H9 (cell line): ENCODE data around the gene SAMM50. TPM values are rescaled to one million over a fixed set of nuclear protein-coding genes. Genes with fewer than 3 reads are reported as not detected.

Source experiments
- DNase-seq: peaks from one replicate; pipeline ENCODE4 v3.0.0-alpha.2; 2017
- H2AFZ ChIP-seq: one replicate; pipeline ENCODE4 v1.6.1; 2013; ENCODE audit warnings: mild to moderate bottlenecking, low read length, control low read depth, moderate library complexity
- H2AK5ac ChIP-seq: 2 replicates; pipeline ENCODE4 v1.6.1; 2013; ENCODE audit warnings: low read length, control low read depth, mixed read lengths; ENCODE audit not compliant: insufficient read length
- H2BK120ac ChIP-seq: one replicate; pipeline ENCODE4 v1.6.1; 2013; ENCODE audit warnings: low read depth, mild to moderate bottlenecking, low read length, control low read depth, inconsistent platforms; ENCODE audit not compliant: poor library complexity, severe bottlenecking
- H2BK12ac ChIP-seq: 2 replicates; pipeline ENCODE4 v1.6.1; 2013; ENCODE audit warnings: low read length, control low read depth, mixed read lengths, low read depth; ENCODE audit not compliant: insufficient read length
- H2BK15ac ChIP-seq: 2 replicates; pipeline ENCODE4 v1.6.1; 2013; ENCODE audit warnings: low read depth, low read length, control low read depth
- H2BK20ac ChIP-seq: one replicate; pipeline ENCODE4 v1.6.1; 2013; ENCODE audit warnings: low read depth, mild to moderate bottlenecking, low read length, control low read depth, inconsistent platforms; ENCODE audit not compliant: poor library complexity, severe bottlenecking
- H2BK5ac ChIP-seq: 2 replicates; pipeline ENCODE4 v1.6.1; 2013; ENCODE audit warnings: low read length, control low read depth, mixed read lengths; ENCODE audit not compliant: insufficient read length
- H3K14ac ChIP-seq: 2 replicates; pipeline ENCODE4 v1.6.1; 2013; ENCODE audit warnings: low read length, control low read depth; ENCODE audit not compliant: insufficient read depth
- H3K18ac ChIP-seq: 2 replicates; pipeline ENCODE4 v1.6.1; 2013; ENCODE audit warnings: low read depth, mild to moderate bottlenecking, mixed read lengths, low read length, control low read depth; ENCODE audit not compliant: insufficient read length
- H3K23ac ChIP-seq: 2 replicates; pipeline ENCODE4 v1.6.1; 2013; ENCODE audit warnings: low read length, control low read depth, mixed read lengths, low read depth; ENCODE audit not compliant: insufficient read length
- H3K23me2 ChIP-seq: 2 replicates; pipeline ENCODE4 v1.6.1; 2013; ENCODE audit warnings: low read depth, mild to moderate bottlenecking, mixed read lengths, low read length, control low read depth; ENCODE audit not compliant: insufficient read length, poor library complexity, severe bottlenecking
- H3K27ac ChIP-seq: 2 replicates; pipeline ENCODE4 v1.5.1; 2013; ENCODE audit warnings: low read length, control low read depth, mixed read lengths, low read depth; ENCODE audit not compliant: insufficient read length
- H3K27me3 ChIP-seq: 2 replicates; pipeline ENCODE4 v1.6.1; 2013; ENCODE audit warnings: low read length, control low read depth, inconsistent platforms; ENCODE audit not compliant: insufficient read depth
- H3K4ac ChIP-seq: 2 replicates; pipeline ENCODE4 v1.6.1; 2013; ENCODE audit warnings: low read depth, mild to moderate bottlenecking, control low read depth, inconsistent platforms, low read length, moderate library complexity
- H3K4me1 ChIP-seq: 2 replicates; pipeline ENCODE4 v1.6.1; 2013; ENCODE audit warnings: low read length, control low read depth, inconsistent platforms; ENCODE audit not compliant: insufficient read depth
- H3K4me2 ChIP-seq: 2 replicates; pipeline ENCODE4 v1.6.1; 2013; ENCODE audit warnings: low read length, control low read depth, mixed read lengths; ENCODE audit not compliant: insufficient read length, insufficient read depth
- H3K56ac ChIP-seq: 2 replicates; pipeline ENCODE4 v1.6.1; 2013; ENCODE audit warnings: low read depth, mild to moderate bottlenecking, mixed read lengths, low read length, control low read depth; ENCODE audit not compliant: insufficient read length
- H3K79me1 ChIP-seq: 2 replicates; pipeline ENCODE4 v1.6.1; 2013; ENCODE audit warnings: low read depth, mild to moderate bottlenecking, moderate library complexity, low read length, control low read depth, inconsistent platforms; ENCODE audit not compliant: insufficient read depth, poor library complexity, severe bottlenecking
- H3K79me2 ChIP-seq: 2 replicates; pipeline ENCODE4 v1.6.1; 2013; ENCODE audit warnings: low read length, control low read depth, inconsistent platforms; ENCODE audit not compliant: insufficient read depth
- H3K9ac ChIP-seq: 2 replicates; pipeline ENCODE4 v1.6.1; 2013; ENCODE audit warnings: low read length, control low read depth, mixed read lengths; ENCODE audit not compliant: insufficient read length; ENCODE audit errors: extremely low read depth
- H3K9me3 ChIP-seq: one replicate; pipeline ENCODE4 v1.6.1; 2013; ENCODE audit warnings: low read depth, low read length, inconsistent platforms; ENCODE audit not compliant: control insufficient read depth
- H3T11ph ChIP-seq: one replicate; pipeline ENCODE4 v1.6.1; 2013; ENCODE audit warnings: mild to moderate bottlenecking, low read length, control low read depth, inconsistent platforms
- H4K20me1 ChIP-seq: one replicate; pipeline ENCODE4 v1.6.1; 2013; ENCODE audit not compliant: control insufficient read depth, insufficient read length, insufficient read depth
- H4K5ac ChIP-seq: 2 replicates; pipeline ENCODE4 v1.6.1; 2013; ENCODE audit warnings: low read depth, mild to moderate bottlenecking, mixed read lengths, low read length, control low read depth; ENCODE audit not compliant: insufficient read length
- H4K8ac ChIP-seq: replicated peaks from 2 replicates; pipeline ENCODE4 v1.6.1; 2013; ENCODE audit warnings: low read length, control low read depth, mixed read lengths, low read depth; ENCODE audit not compliant: insufficient read length
- H4K91ac ChIP-seq: 2 replicates; pipeline ENCODE4 v1.6.1; 2013; ENCODE audit warnings: low read depth, mild to moderate bottlenecking, moderate library complexity, mixed read lengths, low read length, control low read depth; ENCODE audit not compliant: insufficient read length
- H3K27ac Mint-ChIP-seq, 3 experiments: 2 replicates in 2 of 3; 3 replicates in 1 of 3; pipeline ENCODE4 v1.8.0; 2020 to 2021; ENCODE audit warnings: mixed read lengths in 3 of 3, mild to moderate bottlenecking in 1 of 3, moderate library complexity in 1 of 3
- H3K27me3 Mint-ChIP-seq: 2 replicates; pipeline ENCODE4 v1.8.0; 2021; ENCODE audit warnings: low read depth, mild to moderate bottlenecking, moderate library complexity, mixed read lengths
- H3K36me3 Mint-ChIP-seq, 3 experiments: 2 replicates in 2 of 3; 3 replicates in 1 of 3; pipeline ENCODE4 v1.8.0; 2020 to 2021; ENCODE audit warnings: low read depth in 3 of 3, mixed read lengths in 3 of 3; ENCODE audit not compliant: insufficient read depth in 1 of 3
- H3K4me1 Mint-ChIP-seq, 2 experiments: 2 replicates each; pipeline ENCODE4 v1.8.0; 2020; ENCODE audit warnings: mixed read lengths in 2 of 2
- H3K4me3 Mint-ChIP-seq, 2 experiments: 2 replicates in 1 of 2; 3 replicates in 1 of 2; pipeline ENCODE4 v1.8.0; 2020 to 2021; ENCODE audit warnings: mild to moderate bottlenecking in 2 of 2, mixed read lengths in 2 of 2, moderate library complexity in 1 of 2
- H3K9me3 Mint-ChIP-seq, 2 experiments: 2 replicates in 1 of 2; 3 replicates in 1 of 2; pipeline ENCODE4 v1.8.0; 2020; ENCODE audit warnings: mild to moderate bottlenecking in 2 of 2, mixed read lengths in 2 of 2, moderate library complexity in 1 of 2
- CTCF ChIP-seq: fragments of 200-600 bp; sonication (generic); conservative IDR thresholded peaks from 3 replicates; pipeline ENCODE4 v1.8.0; 2021; ENCODE audit warnings: antibody characterized with exemption, mild to moderate bottlenecking
- WGBS: extraction: QIAGEN DNeasy Blood & Tissue Kit; methylation state at CpG from one replicate; pipeline ENCODE4 v1.1.7; 2013; ENCODE audit warnings: missing lambda C conversion rate, low lambda C conversion rate, mixed read lengths; ENCODE audit not compliant: insufficient read length; ENCODE audit errors: extremely low coverage; 5-methylcytosine and 5-hydroxymethylcytosine counted together
- total RNA-seq: library from RNA; stranded (reverse); gene quantifications from 2 replicates; pipeline ENCODE4 v1.2.1, GENCODE V29; 2021

The SAMM50 gene
- total RNA-seq, 1 experiment from 2014 or later = 57.2 TPM

- Histone ChIP-seq H2AFZ (no peak overlapping the region), H4K20me1 (no peaks in the 10 kb centered on the region), H3K79me1 (no peaks in the 10 kb centered on the region), H2BK15ac (no peak overlapping the region), H2BK120ac (no peak overlapping the region), H3K9me3 (no peaks in the 10 kb centered on the region), H4K91ac (no peak overlapping the region), H3K4ac (no peak overlapping the region), H3K27ac (no peak overlapping the region), H2BK5ac (no peak overlapping the region), H2BK12ac (no peak overlapping the region), H3K27me3 (no peaks in the 10 kb centered on the region), H3K23ac (no peak overlapping the region), H3K56ac (no peak overlapping the region), H4K8ac (no peak overlapping the region), H3K18ac (no peak overlapping the region), H2BK20ac (no peak overlapping the region), H4K5ac (no peak overlapping the region), H3K4me1 (no peaks in the 10 kb centered on the region; the same call in 1 of the 2 replicates), H3K4me2 (no peak overlapping the region), H3K23me2 (peaks cover 8% of the 10 kb centered on the region), H3T11ph (no peak overlapping the region), H3K14ac (no peak overlapping the region), H2AK5ac (no peak overlapping the region), H3K9ac (no peak overlapping the region), H3K79me2 (no peaks in the 10 kb centered on the region)
- Mint-ChIP-seq H3K4me1 (peaks cover 26 to 32% of the 10 kb centered on the region in 2 experiments), H3K9me3 (no peaks in the 10 kb centered on the region; a peak in 1 of 5 replicates), H3K27me3 (peaks cover 12% of the 10 kb centered on the region), H3K27ac (peak overlapping the region in 1 of 3 experiments; percentile 37; a peak in 2 of 7 replicates), H3K4me3 (peak overlapping the region; percentile 46 to 65; a peak in 1 of 5 replicates), H3K36me3 (no peaks in the 10 kb centered on the region)
- TF ChIP-seq CTCF = no peak
- no peak for DNase-seq
- no CpG with 5 or more reads among the region's 17 CpGs for WGBS
Observed at GRCh38 chr22:44026066-44026629, 70.9 kb downstream of the SAMM50 start.
